ENCODE measurements around the gene PLCD4. TPM values are rescaled to one million over a fixed set of nuclear protein-coding genes. Genes with fewer than 3 reads are reported as not detected.

The PLCD4 gene
- total RNA-seq, 3 donors from 2014 or later = 0.05 to 0.40 TPM; not detected in 1

DNA sequence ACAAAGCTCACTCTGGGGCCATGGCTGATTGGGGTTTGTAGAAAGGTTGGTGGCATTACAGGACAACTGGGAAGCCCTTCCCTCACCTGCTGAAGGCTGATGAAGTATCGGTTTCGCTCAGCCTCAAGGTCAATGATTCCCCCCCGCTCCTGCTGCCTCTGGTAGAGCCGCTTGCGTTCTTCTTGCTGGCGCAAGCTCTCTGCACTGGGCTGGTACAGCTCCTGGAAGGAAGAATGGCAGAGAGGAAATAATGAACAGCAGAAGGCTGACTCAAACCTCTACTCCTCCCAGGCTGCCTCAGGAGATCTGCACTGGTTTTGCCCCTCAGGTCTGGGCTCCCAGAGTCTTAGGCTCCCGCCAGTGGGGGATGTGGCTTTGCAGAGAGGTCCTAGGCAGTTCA, 57.0 kb downstream of the PLCD4 start:
- H3K4me1 Mint-ChIP-seq (ENCODE audit: low read depth) = peaks cover 7% of the 10 kb centered on the region
- peaks cover 45% of the 10 kb centered on the region for H3K36me3 Mint-ChIP-seq (ENCODE audit: insufficient read depth)
- ATAC-seq = no peak
- no peaks in the 10 kb centered on the region for H3K9me3 Mint-ChIP-seq
- no peak overlapping the region for H3K4me3 Mint-ChIP-seq
- DNase-seq = no peak
- no peaks in the 10 kb centered on the region for H3K27me3 Mint-ChIP-seq (ENCODE audit: low read depth)

DNA sequence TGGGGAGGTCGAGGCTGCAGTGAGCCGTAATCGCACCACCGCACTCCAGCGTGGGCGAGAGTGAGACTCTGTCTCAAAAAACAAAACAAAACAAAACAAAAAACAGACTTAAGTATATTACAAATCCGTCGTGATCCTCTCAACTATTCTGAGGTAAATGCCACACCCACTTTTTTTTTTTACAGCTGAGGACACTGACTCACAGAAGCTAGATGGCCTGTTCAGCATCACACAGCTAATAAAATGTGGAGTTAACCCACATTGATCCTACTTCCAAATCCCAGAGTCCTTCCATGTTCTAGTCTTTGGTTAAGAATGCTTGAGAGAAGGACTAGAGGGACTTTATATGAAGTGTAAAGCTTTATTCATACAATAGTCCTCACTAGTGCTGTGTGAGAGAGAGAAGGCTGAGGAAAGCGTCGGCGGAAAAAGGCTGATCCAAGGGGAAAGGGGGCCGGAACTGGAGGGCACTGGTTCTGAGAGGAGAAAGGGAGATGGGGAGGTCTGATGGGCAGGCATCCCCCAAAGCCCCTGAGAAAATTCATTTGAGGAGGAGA, 63.5 kb downstream of the PLCD4 start:
- no peaks in the 10 kb centered on the region for H3K9me3 Mint-ChIP-seq
- H3K27me3 Mint-ChIP-seq (ENCODE audit: low read depth) = no peaks in the 10 kb centered on the region
- DNase-seq (no peak), ATAC-seq (no peak)
- peaks cover 12% of the 10 kb centered on the region for H3K36me3 Mint-ChIP-seq (ENCODE audit: insufficient read depth)
- H3K4me3 Mint-ChIP-seq = peak overlapping the region; percentile 96
- H3K4me1 Mint-ChIP-seq (ENCODE audit: low read depth) = peaks cover 21% of the 10 kb centered on the region

DNA sequence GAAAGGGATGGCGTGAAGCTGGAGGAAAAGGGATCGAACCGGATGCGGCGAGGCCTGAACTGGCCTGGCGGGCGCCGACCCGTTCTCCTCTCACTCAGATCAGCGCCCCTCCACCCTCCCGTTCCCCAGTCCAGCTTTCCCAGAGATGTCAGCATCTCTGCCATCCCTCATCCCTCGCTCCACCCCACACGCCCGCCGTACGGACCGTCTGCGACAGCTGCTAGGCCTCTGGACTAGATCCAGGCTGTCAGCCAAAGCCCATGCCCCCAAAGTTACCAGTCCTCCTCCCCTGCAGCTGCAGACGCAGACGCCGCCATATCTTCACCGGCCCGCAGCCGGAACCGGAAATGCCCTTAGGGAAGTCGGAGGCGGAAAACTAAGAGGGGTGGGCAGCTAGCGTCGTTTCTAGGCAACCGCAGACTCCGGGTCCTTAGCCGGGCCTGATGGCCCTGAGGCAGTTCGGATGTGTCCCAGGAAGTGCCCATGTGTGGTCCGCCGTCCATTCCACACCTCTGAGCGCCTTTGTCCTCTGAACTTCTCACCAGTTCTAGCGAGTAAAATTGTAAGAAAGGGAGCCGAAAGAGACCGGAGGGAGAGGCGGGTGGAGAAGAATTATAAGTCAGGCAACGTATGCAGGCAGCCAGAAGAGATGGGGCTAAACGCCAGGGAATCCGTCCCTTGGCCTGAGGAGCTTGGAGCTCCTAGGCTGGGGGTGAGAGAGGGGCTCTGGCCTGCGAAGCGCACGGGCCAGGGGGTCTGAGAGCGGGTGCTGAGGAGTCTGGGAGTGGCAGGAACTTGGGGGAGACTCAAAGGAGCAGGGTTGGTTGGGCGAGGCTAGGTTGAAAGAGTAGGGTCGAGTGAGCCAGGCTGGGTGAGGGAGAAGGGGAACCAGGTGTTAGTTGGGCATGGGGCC, 64.2 kb downstream of the PLCD4 start, which contains the start of the genes RNF25 and STK36:
RNF25 (minus strand) TSS at position 349 of the 913 bp plus-strand sequence; CDS start at position 317, 32 bp downstream.
STK36 (plus strand) TSS at position 433 of the 913 bp plus-strand sequence. CDS start 744 bp downstream, outside the sequence.
- peak within 1 kb of the TSS; percentile 96 for H3K4me3 Mint-ChIP-seq
- peaks cover 21% of the 10 kb centered on the region for H3K4me1 Mint-ChIP-seq (ENCODE audit: low read depth)
- no peaks in the 10 kb centered on the region for H3K27me3 Mint-ChIP-seq (ENCODE audit: low read depth)
- ATAC-seq (peak; percentile 98 to 99), DNase-seq (peak; percentile 74)
- H3K36me3 Mint-ChIP-seq (ENCODE audit: insufficient read depth) = peaks cover 9% of the 10 kb centered on the region
- H3K9me3 Mint-ChIP-seq = no peaks in the 10 kb centered on the region

DNA sequence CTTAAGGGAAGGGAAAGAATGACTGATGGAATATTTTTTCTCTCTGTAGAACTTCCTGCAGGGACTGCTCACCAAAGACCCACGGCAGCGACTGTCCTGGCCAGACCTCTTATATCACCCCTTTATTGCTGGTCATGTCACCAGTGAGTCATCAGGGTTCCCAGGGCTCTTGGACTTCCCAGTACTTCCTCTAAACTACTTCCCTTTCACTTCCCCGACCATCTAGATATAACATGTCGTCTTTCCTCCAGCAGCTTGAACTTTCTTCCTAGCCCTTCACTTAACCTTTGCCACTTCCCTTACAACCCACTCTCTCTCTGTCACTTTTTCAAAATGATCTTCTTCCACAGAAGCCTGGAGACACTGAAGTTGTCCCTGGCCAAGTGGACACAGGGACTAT, 71.4 kb downstream of the PLCD4 start:
- peaks cover 12% of the 10 kb centered on the region for H3K36me3 Mint-ChIP-seq (ENCODE audit: insufficient read depth)

DNA sequence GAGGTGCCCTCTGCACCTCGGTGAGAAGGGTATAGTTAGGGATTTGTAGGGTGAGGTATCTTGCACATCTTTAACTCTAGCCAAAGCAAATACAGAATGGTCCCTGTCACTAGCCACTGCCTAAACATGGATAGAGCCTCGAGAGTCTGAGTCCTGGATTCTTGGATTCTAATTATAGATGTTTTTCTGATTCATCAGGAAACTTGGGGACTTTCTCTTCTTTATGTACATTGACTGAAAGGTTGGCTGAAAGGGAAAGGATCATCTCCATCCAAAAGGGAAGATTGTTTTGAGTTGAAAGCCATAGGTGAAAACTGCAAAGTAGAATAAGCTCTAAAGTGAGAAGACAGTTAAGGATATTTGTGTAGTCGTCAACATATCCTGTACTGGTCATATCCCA, 72.4 kb downstream of the PLCD4 start:
- peaks cover 9% of the 10 kb centered on the region for H3K36me3 Mint-ChIP-seq (ENCODE audit: insufficient read depth)
- no peak overlapping the region for H3K4me3 Mint-ChIP-seq
- H3K9me3 Mint-ChIP-seq = no peaks in the 10 kb centered on the region
- no peak for DNase-seq
- no peak for ATAC-seq
- H3K4me1 Mint-ChIP-seq (ENCODE audit: low read depth) = no peaks in the 10 kb centered on the region
- H3K27me3 Mint-ChIP-seq (ENCODE audit: low read depth) = no peaks in the 10 kb centered on the region

More for the DNA sequence above, 71.4 kb downstream of the PLCD4 start:
- Mint-ChIP-seq H3K9me3 (no peaks in the 10 kb centered on the region), H3K4me3 (no peak overlapping the region), H3K27me3 (ENCODE audit: low read depth) (no peaks in the 10 kb centered on the region), H3K4me1 (ENCODE audit: low read depth) (no peaks in the 10 kb centered on the region)
- ATAC-seq (no peak), DNase-seq (no peak)

Other genes starting within 250 kb of the PLCD4 start
- gene SLC11A1, start 225.6 kb upstream of the PLCD4 start, total RNA-seq = under 1 TPM; 0.05 to 0.61 (median 0.05) TPM
- 10 to 100 TPM; 42.8 to 58.0 (median 52.7) TPM for gene CTDSP1, start 208.0 kb upstream of the PLCD4 start, total RNA-seq
- gene VIL1, start 188.8 kb upstream of the PLCD4 start, total RNA-seq = under 1 TPM; 0.11 to 0.24 (median 0.23) TPM
- gene USP37, start 39.5 kb upstream of the PLCD4 start, total RNA-seq = 10 to 100 TPM; 30.9 to 31.4 (median 31.2) TPM
- gene CNOT9, start 39.1 kb upstream of the PLCD4 start, total RNA-seq = 100 to 1,000 TPM; 111 to 126 (median 119) TPM
- gene ZNF142, start 51.7 kb downstream of the PLCD4 start, total RNA-seq = 10 to 100 TPM; 68.5 to 75.5 (median 70.5) TPM
- gene BCS1L, start 51.8 kb downstream of the PLCD4 start, total RNA-seq = 100 to 1,000 TPM in 1 of 3 donors, 10 to 100 TPM in 2; 94.1 to 106 (median 97.4) TPM
- 10 to 100 TPM; 25.6 to 34.6 (median 32.7) TPM for gene RNF25, start 64.1 kb downstream of the PLCD4 start, total RNA-seq
- 10 to 100 TPM; 15.7 to 18.3 (median 15.7) TPM for gene STK36, start 64.2 kb downstream of the PLCD4 start, total RNA-seq
- gene TTLL4, start 102.9 kb downstream of the PLCD4 start, total RNA-seq = 10 to 100 TPM; 44.2 to 53.0 (median 52.5) TPM
- under 1 TPM; 0.14 to 0.26 (median 0.15) TPM for gene CYP27A1, start 174.2 kb downstream of the PLCD4 start, total RNA-seq
- not detected for gene PRKAG3, start 223.9 kb downstream of the PLCD4 start, total RNA-seq

All from activated T-cell treated with anti-CD3 and anti-CD28 coated beads, Interleukin-2, amount 50 U/mL, for 4 hours (primary cell).